ENCODE results near the gene PLCB3. TPM values are rescaled to one million over a fixed set of nuclear protein-coding genes. Genes with fewer than 3 reads are reported as not detected.

PLCB3 gene
- total RNA-seq, 4 donors from 2014 or later, result 16.2 to 33.2 (median 25.1) TPM

GRCh38 chr11:64208086-64208795 is 43.1 kb upstream of the PLCB3 start:
- Histone ChIP-seq H3K27ac (peak overlapping the region; percentile 12 to 77 (median 76)), H3K4me3 (peak overlapping the region in 1 of 2 donors; percentile 46)

GRCh38 chr11:64208796-64209562 is 42.4 kb upstream of the PLCB3 start:
- H3K27ac ChIP-seq, result peak overlapping the region in 2 of 4 donors; percentile 76 to 77
- no peak overlapping the region for H3K4me3 ChIP-seq
- 69 to 73% methylated on average over 3 to 12 of the region's 18 CpGs for WGBS, 2 donors (ENCODE audit: low coverage in 1 of 2)

More at GRCh38 chr11:64208086-64208795, 43.1 kb upstream of the PLCB3 start:
- TF ChIP-seq EP300 (IDR thresholded peaks at IDR 0.05) (no peak), POLR2AphosphoS5 (IDR thresholded peaks at IDR 0.05) (no peak), POLR2A (IDR thresholded peaks at IDR 0.05) (no peak), CTCF (IDR thresholded peaks at IDR 0.05) (no peak)
- ATAC-seq, result no peak
- Histone ChIP-seq H3K36me3 (peaks cover 0 to 60% of the 10 kb centered on the region in 2 donors), H3K27me3 (no peaks in the 10 kb centered on the region), H3K9me3 (no peaks in the 10 kb centered on the region), H3K4me1 (peaks cover 0 to 48% (median 3%) of the 10 kb centered on the region in 3 donors)
- WGBS, 2 donors (ENCODE audit: low coverage in 1 of 2), result 73% methylated on average over 13 of the region's 23 CpGs; no CpG with 5 or more reads in 1 of the 2 donors

GRCh38 chr11:64209563-64209843 is 41.8 kb upstream of the PLCB3 start:
- Histone ChIP-seq H3K4me1 (peaks cover 0 to 39% (median 3%) of the 10 kb centered on the region in 3 donors), H3K9me3 (no peaks in the 10 kb centered on the region), H3K36me3 (peaks cover 0 to 47% of the 10 kb centered on the region in 2 donors), H3K4me3 (no peak overlapping the region), H3K27me3 (no peaks in the 10 kb centered on the region), H3K27ac (no peak overlapping the region)
- WGBS, 2 donors (ENCODE audit: low coverage in 1 of 2), result 67 to 83% methylated on average over 6 to 7 of the region's 8 CpGs
- TF ChIP-seq POLR2A (IDR thresholded peaks at IDR 0.05), result no peak
- no peak for TF ChIP-seq CTCF (IDR thresholded peaks at IDR 0.05)
- TF ChIP-seq EP300 (IDR thresholded peaks at IDR 0.05), result no peak
- TF ChIP-seq POLR2AphosphoS5 (IDR thresholded peaks at IDR 0.05), result no peak
- ATAC-seq, result no peak

More at GRCh38 chr11:64208796-64209562, 42.4 kb upstream of the PLCB3 start:
- ATAC-seq, result no peak
- Histone ChIP-seq H3K36me3 (peaks cover 0 to 52% of the 10 kb centered on the region in 2 donors), H3K27me3 (no peaks in the 10 kb centered on the region), H3K4me1 (peaks cover 0 to 44% (median 3%) of the 10 kb centered on the region in 3 donors), H3K9me3 (no peaks in the 10 kb centered on the region)
- TF ChIP-seq CTCF (IDR thresholded peaks at IDR 0.05), result no peak
- no peak for TF ChIP-seq POLR2A (IDR thresholded peaks at IDR 0.05)
- TF ChIP-seq POLR2AphosphoS5 (IDR thresholded peaks at IDR 0.05), result no peak
- no peak for TF ChIP-seq EP300 (IDR thresholded peaks at IDR 0.05)

- TF ChIP-seq CTCF (IDR thresholded peaks at IDR 0.05), result no peak
- no peak for TF ChIP-seq POLR2AphosphoS5 (IDR thresholded peaks at IDR 0.05)
- no peak for TF ChIP-seq POLR2A (IDR thresholded peaks at IDR 0.05)
- TF ChIP-seq EP300 (IDR thresholded peaks at IDR 0.05), result no peak
- no peak for ATAC-seq
- no peaks in the 10 kb centered on the region for H3K9me3 ChIP-seq
- H3K27ac ChIP-seq, result no peak overlapping the region
- H3K36me3 ChIP-seq, result peaks cover 0 to 37% of the 10 kb centered on the region in 2 donors
- no peaks in the 10 kb centered on the region for H3K27me3 ChIP-seq
- H3K4me1 ChIP-seq, result peaks cover 0 to 30% (median 0%) of the 10 kb centered on the region in 3 donors
- H3K4me3 ChIP-seq, result no peak overlapping the region
- 60% methylated on average over 2 of the region's 24 CpGs; no CpG with 5 or more reads in 1 of the 2 donors for WGBS, 2 donors (ENCODE audit: low coverage in 1 of 2)
Measured at GRCh38 chr11:64210301-64211020, 40.9 kb upstream of the PLCB3 start.
